Fibroblast of skin of scalp (primary cell): ENCODE data around the gene ARL4D. TPM values are rescaled to one million over a fixed set of nuclear protein-coding genes. Genes with fewer than 3 reads are reported as not detected.
"Not testable (repeated sequence)": the region's sequence is repeated elsewhere in the genome, so short reads cannot be mapped to it uniquely, and the experiment has no call there.

ENCODE experiments used
- DNase-seq: peaks from one replicate; pipeline ENCODE4 v3.0.0-alpha.2; 2013
- polyA plus RNA-seq, 2 experiments: library from polyadenylated mRNA; unstranded; fragments of 120-200 nt; gene quantifications; one replicate each; pipeline ENCODE4 v1.2.1, GENCODE V29; 2013; ENCODE audit not compliant: insufficient read length in 2 of 2

Gene ARL4D, protein sequence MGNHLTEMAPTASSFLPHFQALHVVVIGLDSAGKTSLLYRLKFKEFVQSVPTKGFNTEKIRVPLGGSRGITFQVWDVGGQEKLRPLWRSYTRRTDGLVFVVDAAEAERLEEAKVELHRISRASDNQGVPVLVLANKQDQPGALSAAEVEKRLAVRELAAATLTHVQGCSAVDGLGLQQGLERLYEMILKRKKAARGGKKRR
- polyA plus RNA-seq (2013, experiment 1 of 2; ENCODE audit: insufficient read length) = 30.6 TPM
- 28.3 TPM for polyA plus RNA-seq (2013, experiment 2 of 2; ENCODE audit: insufficient read length)

DNA sequence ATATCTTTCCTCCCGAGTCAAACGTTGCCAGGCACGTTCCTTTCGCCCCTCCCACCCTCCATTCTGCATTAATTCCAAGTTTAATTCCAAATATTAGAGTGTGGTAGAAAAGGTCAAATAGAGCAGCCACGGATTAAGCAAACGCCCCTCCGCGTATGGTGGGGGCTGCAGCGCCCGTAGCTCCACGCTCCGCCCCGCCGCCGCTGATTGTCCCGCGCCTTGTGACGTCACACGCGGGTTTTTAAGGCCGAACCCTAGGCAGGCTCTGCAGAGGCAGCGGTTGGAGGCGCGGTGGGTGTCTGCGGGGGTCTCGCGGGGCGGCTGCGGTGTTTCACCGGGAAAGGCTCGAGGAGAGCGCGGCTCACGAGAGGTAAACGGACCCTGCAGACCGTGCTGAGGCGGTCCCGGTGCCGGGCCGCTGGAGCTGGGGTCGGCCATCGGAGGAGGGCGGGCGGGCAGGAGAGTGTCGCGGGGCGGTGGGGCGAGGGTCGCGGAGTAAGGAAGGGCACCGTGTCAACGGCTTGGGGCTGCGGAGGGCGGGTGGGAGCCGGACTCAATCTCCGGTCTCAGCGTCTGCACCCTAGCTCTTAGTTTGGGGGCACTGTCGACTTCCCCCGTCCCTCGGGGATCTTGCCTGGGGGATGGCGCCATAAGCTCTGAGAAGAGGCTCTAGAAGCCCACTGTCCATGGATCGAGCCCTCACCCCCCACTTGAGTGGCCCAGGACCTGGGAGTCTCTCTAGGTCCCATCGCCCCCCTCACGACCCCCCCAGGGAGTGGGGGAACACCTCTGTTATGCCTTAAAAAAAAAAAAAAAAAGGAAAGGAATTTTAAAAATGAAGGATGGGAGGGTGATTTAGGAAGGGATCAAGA is at the start of gene ARL4D:
ARL4D (plus strand) TSS at position 270 of the 872 bp plus-strand sequence. CDS start 740 bp downstream, outside the sequence.
- DNase-seq = peak; percentile 82

DNA sequence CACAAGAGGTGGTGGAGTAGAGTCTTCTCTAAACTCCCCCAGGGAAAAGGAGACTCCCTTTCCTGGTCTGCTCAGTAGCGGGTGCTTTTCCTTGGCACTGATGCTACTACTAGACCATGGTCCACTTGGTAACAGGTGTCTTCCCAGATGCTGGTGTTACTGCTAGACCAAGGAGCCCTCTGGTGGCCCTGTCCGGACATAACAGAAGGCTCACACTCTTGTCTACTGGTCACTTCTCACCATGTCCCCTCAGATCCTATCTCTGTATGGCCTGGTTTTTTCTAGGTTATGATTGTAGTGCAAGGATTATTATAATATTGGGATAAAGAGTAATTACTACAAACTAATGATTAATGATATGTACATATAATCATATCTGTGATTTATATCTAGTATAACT is 49.7 kb upstream of the ARL4D start:
- DNase-seq = no peak

DNA sequence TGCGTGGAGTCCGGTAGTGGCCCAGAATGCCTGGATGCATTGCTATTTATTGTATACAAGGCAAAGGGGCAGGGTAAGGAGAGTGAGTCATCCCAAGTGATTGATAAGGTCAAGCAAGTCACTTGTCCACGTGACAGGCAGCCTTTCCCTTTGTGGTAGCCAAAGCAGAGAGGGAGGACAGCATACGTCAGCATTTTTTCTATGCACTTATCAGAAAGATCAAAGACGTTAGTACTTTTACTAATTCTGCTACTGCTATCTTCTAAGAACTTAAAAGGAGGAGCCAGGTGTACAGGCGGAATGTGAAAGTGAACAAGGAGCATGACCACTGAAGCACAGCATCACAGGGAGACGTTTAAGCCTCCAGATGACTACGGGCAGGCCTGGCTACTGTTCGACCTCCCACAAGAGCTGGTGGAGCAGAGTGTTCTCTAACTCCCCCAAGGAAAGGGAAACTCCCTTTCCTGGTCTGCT is 47.9 kb upstream of the ARL4D start:
- DNase-seq = no peak

DNA sequence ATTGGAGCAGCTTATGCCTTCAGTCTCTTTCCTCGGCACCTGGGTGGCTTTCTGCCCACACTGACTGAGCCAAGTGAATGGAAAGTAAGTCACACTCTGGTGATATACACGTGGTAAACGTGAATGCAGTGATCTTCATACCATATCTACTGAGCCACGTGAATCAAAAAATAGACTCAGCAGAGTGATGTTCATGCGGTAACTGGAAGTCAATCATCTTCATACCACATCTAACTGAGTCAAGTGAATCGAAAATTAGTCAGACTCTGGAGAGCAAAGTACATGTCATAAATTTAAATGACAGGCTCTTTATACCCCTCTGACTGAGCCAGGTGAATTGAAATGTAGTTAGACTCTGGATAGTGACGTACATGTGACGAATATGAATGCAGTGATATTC is 47.1 kb upstream of the ARL4D start:
- DNase-seq = no peak

DNA sequence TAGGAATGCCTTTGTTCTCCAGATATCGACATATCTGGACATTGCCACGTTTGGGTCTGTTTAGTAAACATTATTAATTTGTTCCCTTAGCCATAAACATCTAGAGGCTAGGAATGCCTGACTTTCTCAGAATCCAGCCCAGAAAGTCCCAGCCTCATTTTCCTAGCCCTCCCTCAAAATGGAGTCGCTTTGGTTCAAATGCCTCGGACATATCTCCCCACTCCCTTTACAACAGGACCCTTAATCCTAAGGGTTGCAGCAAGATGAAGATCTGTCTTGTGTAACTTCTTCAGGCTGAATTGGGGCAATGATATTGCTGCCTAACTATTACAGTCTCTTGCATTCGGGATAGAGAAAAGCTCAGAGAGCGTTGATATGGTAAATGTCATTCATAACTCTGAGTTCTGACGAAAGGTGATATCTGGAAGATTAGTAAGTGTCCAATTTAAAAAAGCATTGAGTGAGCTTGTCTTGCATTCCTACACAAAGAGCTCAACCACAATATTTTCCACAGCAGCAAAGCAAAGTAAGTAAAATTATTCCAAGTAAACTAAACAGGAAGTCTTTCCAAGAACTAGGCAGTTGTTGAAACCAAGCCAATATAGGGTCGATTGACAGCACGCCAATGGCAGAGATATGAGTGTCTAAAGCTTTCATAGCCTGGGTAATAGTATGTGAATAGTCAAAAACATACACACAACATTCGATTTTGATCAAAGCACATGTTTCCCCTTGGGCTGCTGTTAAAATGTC is 46.0 kb upstream of the ARL4D start:
- DNase-seq = peak; percentile 17

DNA sequence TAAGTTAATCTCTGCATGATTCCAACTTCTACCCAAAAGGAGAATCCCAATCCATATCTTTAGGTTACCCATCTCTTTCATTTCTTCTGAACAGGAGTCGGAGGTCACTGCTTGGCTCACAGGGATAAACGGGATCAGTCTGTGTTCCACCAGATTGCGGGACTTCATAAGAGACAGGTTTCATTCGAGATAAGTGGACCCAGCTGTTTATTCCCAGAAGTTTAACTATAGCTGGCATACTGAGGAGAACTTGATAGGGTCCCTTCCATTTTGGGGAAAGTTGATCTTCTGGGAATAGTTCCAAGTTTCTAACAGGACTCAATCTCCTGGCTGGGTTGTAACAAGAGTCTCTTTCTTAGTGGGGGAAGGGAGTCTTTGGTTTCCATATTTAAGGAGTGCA is 45.4 kb upstream of the ARL4D start:
- DNase-seq = no peak

DNA sequence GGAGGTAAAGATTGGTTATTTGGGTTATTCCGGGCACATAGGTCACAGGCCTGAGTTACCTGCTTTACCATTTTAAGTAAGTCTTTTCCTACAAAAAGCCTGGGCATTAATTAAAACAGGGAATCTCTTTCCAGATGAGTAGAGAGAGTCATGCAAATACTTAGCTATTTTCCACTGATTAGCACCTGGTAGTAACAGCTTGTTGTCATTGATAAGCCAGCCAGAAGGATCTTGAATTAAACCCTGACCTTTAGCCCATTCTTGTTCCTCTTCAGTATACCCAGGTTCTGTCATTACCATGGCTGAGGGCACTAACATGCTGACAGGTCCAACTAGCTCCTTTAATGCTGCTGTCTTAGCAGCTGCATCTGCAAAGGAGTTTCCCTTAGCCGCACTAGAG is 44.4 kb upstream of the ARL4D start:
- no peak for DNase-seq

DNA sequence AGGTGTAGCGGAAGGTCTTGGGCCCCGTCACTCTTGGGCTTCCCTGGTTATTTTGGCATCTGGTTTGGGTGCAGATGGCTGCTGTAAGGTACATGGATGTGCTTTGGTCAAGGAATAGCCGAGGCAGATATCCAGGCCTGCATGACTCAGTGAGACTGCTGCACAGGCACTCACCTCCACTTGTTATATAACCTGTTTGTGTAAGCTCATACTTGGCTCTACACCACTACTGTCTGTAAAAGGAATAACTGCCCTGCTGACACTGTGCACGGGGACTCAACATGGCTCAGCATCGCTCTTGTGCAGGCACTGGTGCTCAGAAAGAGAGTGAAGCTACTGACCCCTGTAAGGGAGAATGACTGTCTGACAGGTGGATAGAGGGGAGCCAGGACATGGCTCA is 42.3 kb upstream of the ARL4D start:
- no peak for DNase-seq

DNA sequence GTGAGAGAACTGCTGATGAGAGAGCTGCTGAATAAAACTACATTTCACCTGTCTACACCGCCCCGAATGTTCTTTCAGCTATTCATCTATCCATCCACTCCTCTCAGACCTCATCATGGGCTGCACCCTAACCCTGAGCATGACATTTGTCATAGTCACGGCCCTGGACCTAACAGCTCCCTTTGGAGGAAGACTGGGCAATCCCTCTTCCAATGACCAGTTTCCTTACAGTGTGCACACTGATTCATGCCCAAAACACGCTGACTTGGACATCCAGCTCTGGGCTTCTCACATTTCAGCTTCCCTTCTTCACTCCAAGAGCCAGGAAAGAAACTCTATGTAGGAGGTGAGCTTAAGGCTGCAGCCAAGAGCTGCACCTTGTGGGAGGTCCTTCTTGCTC is 41.8 kb upstream of the ARL4D start:
- DNase-seq = peak; percentile 86

DNA sequence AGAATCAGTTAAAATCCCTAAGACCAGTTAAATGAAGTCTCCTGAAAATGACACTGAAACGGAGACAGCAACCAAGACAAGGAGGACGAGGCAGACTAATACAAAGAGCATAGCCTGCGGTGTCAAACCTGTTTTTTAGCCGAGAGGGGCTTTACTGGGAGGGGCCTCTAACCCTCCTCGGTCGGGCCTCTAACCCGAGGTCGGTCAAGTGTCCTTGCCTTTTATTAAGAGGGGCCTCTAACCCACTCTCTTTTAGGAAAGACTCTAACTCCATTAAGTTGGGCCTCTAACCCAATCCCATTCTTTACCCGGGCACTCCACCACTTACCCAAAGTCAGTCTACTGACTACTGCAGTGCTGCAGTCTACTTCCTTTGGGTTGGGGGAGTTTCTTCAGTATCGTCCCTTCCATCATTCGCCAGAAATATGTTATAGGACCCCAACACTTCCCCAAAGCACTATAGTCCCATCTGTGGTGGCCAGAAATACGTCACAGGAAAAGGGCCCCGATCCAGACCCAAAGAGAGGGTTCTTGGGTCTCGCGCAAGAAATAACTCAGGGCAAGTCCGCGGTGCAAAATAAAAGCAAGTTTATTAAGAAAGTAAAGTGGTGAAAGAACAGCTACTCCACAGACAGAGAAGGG is 39.2 kb upstream of the ARL4D start:
- DNase-seq = no peak

DNA sequence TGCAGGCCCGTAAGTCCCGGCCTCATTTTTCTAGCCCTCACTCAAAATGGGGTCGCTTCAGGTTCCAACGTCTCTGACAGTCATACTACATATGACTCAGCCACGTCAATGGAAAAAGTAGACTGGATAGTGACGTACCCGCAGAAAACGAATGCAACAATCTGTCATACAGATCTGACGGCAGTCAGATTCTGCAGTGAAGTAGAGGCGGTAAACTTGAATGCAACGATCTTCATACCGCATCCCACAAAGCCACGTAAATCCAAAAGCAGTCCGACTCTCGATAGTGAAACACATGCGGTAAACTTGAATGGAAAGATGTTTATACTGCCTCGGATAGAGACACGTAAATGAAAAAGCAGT is 38.4 kb upstream of the ARL4D start:
- peak; percentile 85 for DNase-seq

DNA sequence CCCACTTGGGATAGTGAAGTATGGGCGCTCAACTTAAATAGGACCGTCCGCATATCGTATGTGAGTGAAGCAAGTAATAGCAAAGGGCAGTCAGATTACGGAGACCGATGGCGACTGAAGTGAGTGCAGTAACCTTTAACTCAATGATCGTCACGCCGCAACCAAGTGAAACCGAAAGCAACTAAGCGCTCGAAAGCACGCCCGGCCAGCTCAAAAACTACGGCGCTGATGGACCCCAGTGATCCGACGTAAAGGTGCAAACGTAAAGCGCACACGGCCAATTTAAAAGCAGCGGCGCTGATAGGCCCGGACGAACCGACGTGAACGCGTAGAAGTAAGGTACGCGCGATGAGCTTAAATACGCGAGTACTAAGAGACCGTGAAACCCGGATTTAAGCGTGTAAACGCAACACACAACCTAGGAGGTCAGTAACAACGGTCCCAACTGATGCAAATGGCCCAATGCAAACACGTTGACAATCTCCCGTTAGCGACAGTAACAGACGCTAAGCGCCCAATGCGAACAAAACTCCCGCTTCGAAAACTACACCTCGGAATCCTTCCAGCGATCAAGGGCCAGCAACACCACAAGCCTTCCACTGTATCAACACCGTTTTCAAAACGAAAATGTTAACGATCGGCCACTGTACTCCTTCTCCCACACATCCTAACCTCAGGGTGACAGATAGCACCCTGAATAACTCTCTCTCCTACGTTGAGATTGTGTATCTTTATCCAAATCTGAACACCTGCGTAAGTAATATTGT is 37.9 kb upstream of the ARL4D start:
- DNase-seq = peak; percentile 100

DNA sequence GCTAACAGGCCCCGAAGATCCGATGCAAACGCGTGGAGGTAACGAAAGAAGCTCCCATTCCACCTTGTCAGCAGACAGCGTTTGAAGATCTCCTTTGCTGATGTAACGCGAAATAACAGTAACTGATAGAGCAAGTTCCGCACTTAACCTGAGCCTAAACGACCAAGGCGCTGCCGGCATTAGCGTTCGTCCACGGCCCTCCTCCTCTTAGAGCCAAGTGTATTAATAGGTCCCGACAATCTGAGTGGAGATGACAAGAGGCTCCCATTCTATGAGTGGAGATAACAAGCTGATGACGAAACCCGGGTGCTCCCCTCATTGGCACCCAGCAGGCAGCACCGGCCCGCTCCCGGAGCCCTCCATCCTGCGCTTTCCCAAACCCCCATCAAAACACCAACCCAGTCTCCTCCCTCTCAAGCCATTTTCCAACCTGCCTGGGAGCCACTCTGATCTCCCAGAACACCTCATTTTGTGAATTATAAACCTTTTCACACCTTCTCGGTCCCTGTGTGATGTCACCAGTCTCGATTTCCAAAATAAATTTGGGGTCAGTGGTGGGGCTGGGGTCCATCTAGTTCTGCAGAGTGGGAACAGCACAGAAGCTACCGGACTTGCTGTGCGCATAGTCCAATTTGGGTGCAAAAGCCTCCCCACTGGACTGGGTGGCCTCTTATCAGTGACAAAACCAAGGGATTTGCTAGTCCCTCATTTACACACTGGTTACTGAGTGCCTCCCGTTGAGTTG is 35.4 kb upstream of the ARL4D start:
- DNase-seq = no peak

DNA sequence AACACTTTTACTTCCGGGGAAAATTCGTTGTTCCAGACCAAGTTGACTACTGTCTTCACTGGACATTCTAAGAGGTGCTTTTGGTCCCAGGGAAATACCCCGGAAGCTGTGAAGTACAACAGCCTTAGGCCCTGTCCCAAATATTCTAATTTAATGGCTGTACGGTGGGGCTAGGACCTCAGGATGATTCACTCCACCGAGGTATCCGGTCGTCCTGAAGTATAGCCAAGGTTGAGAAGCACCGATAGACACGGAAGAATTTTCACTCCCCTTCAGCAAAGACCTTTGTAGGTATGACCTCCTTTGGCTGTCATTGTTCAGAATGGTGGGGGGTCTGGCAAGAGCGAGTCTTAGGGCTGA is 34.9 kb upstream of the ARL4D start:
- DNase-seq = no peak

DNA sequence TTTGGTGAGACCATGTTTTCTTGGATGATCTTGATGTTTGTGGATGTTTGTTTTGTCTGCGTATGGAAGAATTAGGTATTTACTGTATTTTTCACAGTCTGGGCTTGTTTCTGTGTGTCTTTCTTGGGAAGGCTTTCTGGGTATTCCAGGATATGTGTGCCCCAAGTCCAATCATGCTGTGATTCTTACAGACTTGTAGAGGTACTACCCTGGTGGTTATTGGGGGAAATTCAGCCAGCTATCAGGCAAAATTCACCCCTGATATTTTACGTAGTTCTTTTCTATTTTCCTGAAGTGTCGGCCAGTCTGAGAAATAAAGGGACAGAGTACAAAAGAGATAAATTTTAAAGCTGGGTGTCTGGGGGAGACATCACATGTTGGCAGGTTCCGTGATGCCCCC is 33.4 kb upstream of the ARL4D start:
- DNase-seq = no peak

DNA sequence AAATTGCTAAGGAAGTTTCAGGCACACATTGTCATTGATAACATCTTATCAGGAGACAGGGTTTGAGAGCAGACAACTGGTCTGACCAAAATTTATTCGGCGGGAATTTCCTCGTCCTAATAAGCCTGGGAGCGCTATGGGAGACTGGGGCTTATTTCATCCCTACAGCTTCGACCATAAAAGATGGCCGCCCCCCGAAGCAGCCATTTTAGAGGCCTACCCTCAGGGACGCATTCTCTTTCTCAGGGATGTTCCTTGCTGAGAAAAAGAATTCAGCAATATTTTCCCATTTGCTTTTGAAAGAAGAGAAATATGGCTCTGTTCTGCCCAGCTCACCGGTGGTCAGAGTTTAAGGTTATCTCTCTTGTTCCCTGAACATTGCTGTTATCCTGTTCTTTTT is 32.9 kb upstream of the ARL4D start:
- DNase-seq = not testable (repeated sequence)

DNA sequence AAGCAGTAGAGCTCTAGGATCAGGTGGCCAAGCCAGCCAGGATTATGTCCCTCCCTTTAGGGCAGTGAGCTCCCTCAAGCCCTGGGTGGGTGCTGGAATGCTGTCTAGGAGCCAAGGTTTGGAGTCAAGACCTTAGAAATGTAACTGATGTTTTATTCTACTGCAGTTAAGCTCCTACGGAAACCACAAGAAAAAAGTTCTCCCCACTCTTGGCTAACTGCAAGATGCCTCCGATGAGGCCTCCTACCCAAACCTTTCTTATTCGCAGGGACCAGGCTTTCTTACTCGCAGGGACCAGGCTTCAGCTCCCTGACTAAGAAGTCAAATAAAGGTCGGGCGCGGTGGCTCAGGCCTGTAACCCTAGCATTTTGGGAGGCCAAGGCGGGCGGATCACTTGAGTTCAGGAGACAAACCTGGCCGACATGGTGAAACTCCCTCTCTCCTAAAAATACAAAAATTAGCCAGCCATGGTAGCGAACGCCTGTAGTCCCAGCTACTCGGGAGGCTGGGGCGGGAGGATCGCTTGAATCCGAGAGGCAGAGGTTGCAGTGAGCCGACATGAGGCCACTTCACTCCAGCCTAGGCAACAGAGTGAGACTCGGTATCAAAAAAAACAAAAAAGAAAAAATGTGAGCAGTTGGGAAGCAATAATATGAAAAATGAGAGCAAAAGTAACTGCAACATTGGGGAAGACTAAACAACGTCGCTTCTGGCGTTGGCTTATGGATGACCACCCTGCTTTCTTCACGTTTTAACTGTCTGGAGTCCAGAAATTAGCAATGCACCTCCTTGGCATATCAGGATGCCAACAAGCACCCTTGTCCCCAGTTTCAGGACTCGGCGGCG is 31.7 kb upstream of the ARL4D start:
- peak; percentile 39 for DNase-seq

DNA sequence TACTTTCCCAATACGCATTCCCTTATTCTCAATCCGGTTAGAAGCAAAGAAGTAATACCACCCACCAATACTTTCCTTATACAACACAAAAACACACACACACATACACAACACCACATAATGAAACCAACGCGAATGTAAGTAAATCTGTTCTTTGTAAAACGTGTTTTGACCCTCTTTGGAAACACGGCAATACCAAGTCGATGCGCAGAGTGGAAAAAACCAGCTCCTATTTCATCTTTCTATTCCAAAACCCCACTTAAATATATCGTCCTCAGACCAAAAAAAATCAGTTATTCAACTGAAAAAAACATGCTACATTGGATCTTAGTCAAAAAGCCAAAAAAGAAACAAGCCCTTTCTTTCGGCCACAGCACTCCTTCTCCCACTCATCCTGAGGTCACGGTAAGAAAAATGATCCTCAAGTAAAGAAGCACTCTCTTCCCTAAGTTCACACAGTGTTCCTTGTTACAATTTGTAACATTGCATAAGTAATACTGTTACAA is 31.0 kb upstream of the ARL4D start:
- DNase-seq = peak; percentile 96

DNA sequence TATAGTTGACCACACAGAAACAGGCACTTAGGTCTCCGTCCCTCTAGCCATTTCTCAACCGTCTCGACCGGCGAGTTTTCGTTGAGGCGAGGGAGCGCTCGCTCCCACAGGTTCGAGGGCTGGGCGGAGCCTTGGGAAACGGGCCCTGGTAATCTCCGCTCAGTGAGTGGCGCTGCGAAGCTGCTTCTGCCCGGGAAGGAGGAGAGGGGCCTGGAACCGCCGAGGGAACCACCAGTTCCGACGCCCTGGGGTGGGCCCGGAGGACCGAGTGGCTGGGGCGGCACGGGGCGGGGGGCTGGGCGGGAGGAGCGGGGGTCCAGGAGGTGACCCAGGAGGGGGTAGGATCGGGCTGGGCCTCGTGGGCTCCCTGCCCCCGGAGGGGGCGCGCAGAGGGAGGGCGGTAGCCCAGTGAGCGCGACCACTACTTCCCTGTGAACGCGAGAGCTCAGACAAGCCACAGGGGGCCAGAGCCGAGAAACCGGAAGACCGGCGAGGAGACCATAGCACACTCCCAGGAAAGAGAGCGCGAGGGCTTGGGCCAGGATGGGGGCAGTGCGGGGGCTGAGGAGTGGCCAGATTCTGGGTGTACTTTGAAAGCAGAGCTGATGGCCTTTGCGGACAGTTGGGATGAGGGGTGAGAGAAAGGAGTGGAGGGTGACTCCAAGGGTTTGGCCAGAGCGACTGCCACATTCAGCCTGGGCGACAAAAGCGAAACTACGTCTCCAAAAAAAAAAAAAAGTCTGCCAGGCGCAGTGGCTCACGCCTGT is 29.9 kb upstream of the ARL4D start:
- DNase-seq = peak; percentile 88
